GM23248 (cell line): ENCODE measurements around the gene PAIP2. TPM values are rescaled to one million over a fixed set of nuclear protein-coding genes. Genes with fewer than 3 reads are reported as not detected.

Source experiments
- DNase-seq: peaks from one replicate; pipeline ENCODE4 v3.0.0-alpha.2; 2015
- H2AFZ ChIP-seq: fragments of 200-600 bp; sonication (generic); 2 replicates; pipeline ENCODE4 v1.6.1; 2016; ENCODE audit warnings: antibody characterized with exemption
- H3F3A ChIP-seq: fragments of 200-600 bp; sonication (generic); 2 replicates; pipeline ENCODE4 v1.6.1; 2016; ENCODE audit warnings: mild to moderate bottlenecking, antibody characterized with exemption, mixed run types; ENCODE audit not compliant: insufficient read depth
- H3K27ac ChIP-seq: fragments of 200-600 bp; sonication (generic); 2 replicates; pipeline ENCODE4 v1.5.1; 2016; ENCODE audit warnings: mild to moderate bottlenecking
- H3K27me3 ChIP-seq: fragments of 200-600 bp; sonication (generic); replicated peaks from 2 replicates; pipeline ENCODE4 v1.6.1; 2016; ENCODE audit warnings: mild to moderate bottlenecking; ENCODE audit not compliant: insufficient read depth
- H3K36me3 ChIP-seq: fragments of 200-600 bp; sonication (generic); 2 replicates; pipeline ENCODE4 v1.6.1; 2016; ENCODE audit warnings: low read depth, mild to moderate bottlenecking
- H3K4me1 ChIP-seq: fragments of 200-600 bp; sonication (generic); 2 replicates; pipeline ENCODE4 v1.6.1; 2016; ENCODE audit warnings: mild to moderate bottlenecking; ENCODE audit not compliant: insufficient read depth
- H3K4me2 ChIP-seq: fragments of 200-600 bp; sonication (generic); one replicate; pipeline ENCODE4 v1.6.1; 2016; ENCODE audit warnings: mild to moderate bottlenecking; ENCODE audit not compliant: unreplicated experiment
- H3K4me3 ChIP-seq: fragments of 200-600 bp; sonication (generic); 2 replicates; pipeline ENCODE4 v1.5.1; 2016; ENCODE audit warnings: mild to moderate bottlenecking
- H3K79me2 ChIP-seq: fragments of 200-600 bp; sonication (generic); 2 replicates; pipeline ENCODE4 v1.6.1; 2016; ENCODE audit warnings: mild to moderate bottlenecking; ENCODE audit not compliant: insufficient read depth
- H3K9ac ChIP-seq: fragments of 200-600 bp; sonication (generic); 2 replicates; pipeline ENCODE4 v1.6.1; 2016; ENCODE audit warnings: mild to moderate bottlenecking
- H3K9me2 ChIP-seq: fragments of 200-600 bp; sonication (generic); 2 replicates; pipeline ENCODE4 v1.6.1; 2016; ENCODE audit warnings: mixed run types, mild to moderate bottlenecking, moderate library complexity; ENCODE audit not compliant: insufficient read depth
- H3K9me3 ChIP-seq: fragments of 200-600 bp; sonication (generic); one replicate; pipeline ENCODE4 v1.6.1; 2017; ENCODE audit warnings: low read depth
- H4K20me1 ChIP-seq: fragments of 200-600 bp; sonication (generic); 2 replicates; pipeline ENCODE4 v1.6.0; 2016; ENCODE audit not compliant: insufficient read depth
- EZH2 ChIP-seq: fragments of 200-600 bp; sonication (generic); IDR thresholded peaks from 2 replicates; pipeline ENCODE4 v1.6.1; 2018; ENCODE audit warnings: antibody characterized with exemption, mild to moderate bottlenecking; ENCODE audit not compliant: insufficient read depth, poor library complexity, severe bottlenecking
- EZH2phosphoT487 ChIP-seq: fragments of 200-600 bp; sonication (generic); IDR thresholded peaks from 2 replicates; pipeline ENCODE4 v1.6.1; 2018; ENCODE audit warnings: antibody characterized with exemption, moderate library complexity, mild to moderate bottlenecking, low read depth; ENCODE audit not compliant: insufficient read depth
- WGBS, 2 experiments: methylation state at CpG; one replicate each; pipeline ENCODE4 v1.1.6; 2015 to 2017; ENCODE audit warnings: low lambda C conversion rate in 2 of 2, low coverage in 1 of 2; ENCODE audit errors: missing lambda C conversion rate in 2 of 2; 5-methylcytosine and 5-hydroxymethylcytosine counted together
- in situ Hi-C: fragments of 300-500 bp; cut with MboI; formaldehyde crosslinking; loops from 2 replicates; pipeline ENCODE4 v1.15.0; 2020
- polyA plus RNA-seq: library from polyadenylated mRNA; unstranded; fragments of >200 nt; fragmentation: Nextera tagmentation; extraction: Ambion mirVana; gene quantifications from 2 replicates; pipeline ENCODE4 v1.2.1, GENCODE V29; 2016
- total RNA-seq: library from RNA; depleted of rRNA; stranded (reverse); fragments of >200 nt; shearing (Covaris generic); gene quantifications from 2 replicates; pipeline ENCODE4 v1.2.3, GENCODE V29; 2014

The PAIP2 gene
- total and polyA plus RNA-seq, 2 experiments from 2014 or later, result 62.8 to 112 TPM

GRCh38 chr5:139413153-139413552 is 71.5 kb downstream of the PAIP2 start:
- Histone ChIP-seq H3F3A (peaks cover 27% of the 10 kb centered on the region), H3K36me3 (no peaks in the 10 kb centered on the region), H3K27me3 (no peaks in the 10 kb centered on the region), H2AFZ (no peak overlapping the region), H3K79me2 (no peaks in the 10 kb centered on the region), H3K9me3 (no peaks in the 10 kb centered on the region), H3K27ac (no peak overlapping the region), H3K9ac (no peak overlapping the region), H3K4me1 (peaks cover 19% of the 10 kb centered on the region), H3K4me2 (no peak overlapping the region), H4K20me1 (no peaks in the 10 kb centered on the region), H3K9me2 (no peaks in the 10 kb centered on the region), H3K4me3 (no peak overlapping the region)
- DNase-seq, result no peak
- 96% methylated on average over 6 of the region's 6 CpGs for WGBS, 2 experiments
- in situ Hi-C loops, result no loop called here
- no peak for TF ChIP-seq EZH2
- no peak for TF ChIP-seq EZH2phosphoT487

DNA sequence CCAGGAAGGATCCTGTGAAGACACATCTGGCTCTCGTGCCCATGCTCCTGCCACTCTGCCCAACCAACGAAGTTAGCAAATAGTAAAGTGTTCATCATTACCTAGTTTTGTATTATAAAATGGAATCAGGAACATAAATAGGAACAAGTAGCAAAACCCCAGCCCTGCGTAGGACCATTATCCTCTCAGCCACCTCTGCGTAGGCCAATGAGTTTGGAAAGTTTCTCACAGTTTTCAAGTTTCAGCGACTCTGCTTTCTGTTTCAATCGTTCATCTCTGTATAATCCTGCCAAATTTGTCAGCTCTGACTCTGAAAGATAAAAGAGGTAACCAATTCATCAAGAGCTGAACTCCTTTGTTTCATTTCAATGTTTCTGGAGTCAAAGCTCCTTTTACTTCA is 72.3 kb downstream of the PAIP2 start:
- Histone ChIP-seq H3K4me1 (peaks cover 19% of the 10 kb centered on the region), H3K27ac (no peak overlapping the region), H3K79me2 (no peaks in the 10 kb centered on the region), H3K4me3 (no peak overlapping the region), H4K20me1 (no peaks in the 10 kb centered on the region), H3F3A (peaks cover 27% of the 10 kb centered on the region), H3K27me3 (no peaks in the 10 kb centered on the region), H3K9me3 (no peaks in the 10 kb centered on the region), H3K9me2 (no peaks in the 10 kb centered on the region), H3K4me2 (no peak overlapping the region), H2AFZ (no peak overlapping the region), H3K36me3 (peaks cover 4% of the 10 kb centered on the region; the same call in 1 of the 2 replicates), H3K9ac (no peak overlapping the region)
- TF ChIP-seq EZH2phosphoT487 (no peak), EZH2 (no peak)
- DNase-seq, result no peak
- WGBS, 2 experiments, result 97 to 99% methylated on average over 6 of the region's 6 CpGs
- in situ Hi-C loops, result no loop called here

- Histone ChIP-seq H3K4me1 (peaks cover 19% of the 10 kb centered on the region), H3K4me3 (no peak overlapping the region), H3K4me2 (no peak overlapping the region), H3K36me3 (peaks cover 4% of the 10 kb centered on the region; the same call in 1 of the 2 replicates), H4K20me1 (no peaks in the 10 kb centered on the region), H3K9me2 (no peaks in the 10 kb centered on the region), H3K79me2 (no peaks in the 10 kb centered on the region), H3K27ac (no peak overlapping the region), H3K27me3 (no peaks in the 10 kb centered on the region), H3K9ac (no peak overlapping the region), H3K9me3 (no peaks in the 10 kb centered on the region), H2AFZ (no peak overlapping the region), H3F3A (peaks cover 24% of the 10 kb centered on the region)
- in situ Hi-C loops, result no loop called here
- TF ChIP-seq EZH2 (no peak), EZH2phosphoT487 (no peak)
- no peak for DNase-seq
- WGBS, 2 experiments, result 96 to 98% methylated on average over 9 of the region's 9 CpGs
Observed at GRCh38 chr5:139414581-139415130, 73.0 kb downstream of the PAIP2 start.

GRCh38 chr5:139415221-139415861 is 73.7 kb downstream of the PAIP2 start:
- Histone ChIP-seq H3K9me3 (no peaks in the 10 kb centered on the region), H3F3A (peaks cover 17% of the 10 kb centered on the region), H3K4me2 (no peak overlapping the region), H3K4me1 (peaks cover 13% of the 10 kb centered on the region), H3K27ac (no peak overlapping the region), H4K20me1 (no peaks in the 10 kb centered on the region), H3K36me3 (peaks cover 8% of the 10 kb centered on the region; the same call in 1 of the 2 replicates), H3K9ac (no peak overlapping the region), H2AFZ (no peak overlapping the region), H3K79me2 (no peaks in the 10 kb centered on the region), H3K4me3 (no peak overlapping the region), H3K9me2 (no peaks in the 10 kb centered on the region), H3K27me3 (no peaks in the 10 kb centered on the region)
- in situ Hi-C loops, result no loop called here
- 95 to 96% methylated on average over 7 to 8 of the region's 8 CpGs for WGBS, 2 experiments
- TF ChIP-seq EZH2phosphoT487 (no peak), EZH2 (no peak)
- no peak for DNase-seq
